Caco-2 (cell line): ENCODE results near the gene FOLR2. TPM values are rescaled to one million over a fixed set of nuclear protein-coding genes. Genes with fewer than 3 reads are reported as not detected.
A peak's percentile ranks its signal among the peaks of the same experiment; 100 is the strongest.

Experiments
- BruUV-seq: library from RNA; stranded (reverse); fragments of 400-500 nt; replicated peaks from 2 replicates; lab custom pipeline; 2021; lab: Mats Ljungman, UMichigan
- CTCF ChIA-PET: fragments of 300-600 bp; sonication (Branson Sonifier 250); formaldehyde crosslinking; loops from one replicate; lab custom pipeline; 2022; ENCODE audit warnings: antibody characterized with exemption; lab: Charles Lee
- POLR2A ChIA-PET: fragments of 300-600 bp; sonication (Branson Sonifier 250); formaldehyde crosslinking; loops from one replicate; lab custom pipeline; 2022; ENCODE audit warnings: antibody characterized with exemption; lab: Charles Lee
- DNase-seq, 2 experiments: peaks; one replicate each; pipeline versions ENCODE4 v3.0.0 to v3.0.0-alpha.2; 2020 to 2022
- H3K27me3 ChIP-seq: replicated peaks from 2 replicates; pipeline ENCODE4 v1.6.0; 2011; ENCODE audit warnings: low read length; ENCODE audit not compliant: control insufficient read depth, insufficient read depth
- H3K36me3 ChIP-seq: 2 replicates; pipeline ENCODE4 v1.5.1; 2011; ENCODE audit warnings: low read length; ENCODE audit not compliant: control insufficient read depth, insufficient read depth
- H3K4me1 ChIP-seq: fragments of 250-450 bp; sonication (Bioruptor Pico); 2 replicates; pipeline ENCODE4 v1.5.1; 2020; ENCODE audit warnings: mild to moderate bottlenecking
- H3K4me3 ChIP-seq: 2 replicates; pipeline ENCODE4 v1.5.1; 2011; ENCODE audit warnings: low read depth, mild to moderate bottlenecking, control low read depth, low read length
- H3K9me3 ChIP-seq: fragments of 250-450 bp; sonication (Bioruptor Pico); 2 replicates; pipeline ENCODE4 v1.5.1; 2020; ENCODE audit warnings: mild to moderate bottlenecking, moderate library complexity
- H3K27ac Mint-ChIP-seq: one replicate; pipeline ENCODE4 v1.8.0; 2022; ENCODE audit warnings: mixed read lengths; ENCODE audit not compliant: unreplicated experiment
- H3K27me3 Mint-ChIP-seq: one replicate; pipeline ENCODE4 v1.8.0; 2022; ENCODE audit warnings: mixed read lengths; ENCODE audit not compliant: insufficient read depth, unreplicated experiment
- H3K36me3 Mint-ChIP-seq: one replicate; pipeline ENCODE4 v1.8.0; 2022; ENCODE audit warnings: mild to moderate bottlenecking, mixed read lengths; ENCODE audit not compliant: insufficient read depth, unreplicated experiment
- H3K4me1 Mint-ChIP-seq: one replicate; pipeline ENCODE4 v1.8.0; 2022; ENCODE audit warnings: low read depth, mixed read lengths; ENCODE audit not compliant: unreplicated experiment
- H3K4me3 Mint-ChIP-seq: one replicate; pipeline ENCODE4 v1.8.0; 2022; ENCODE audit warnings: mild to moderate bottlenecking, moderate library complexity, mixed read lengths; ENCODE audit not compliant: unreplicated experiment
- H3K9me3 Mint-ChIP-seq: one replicate; pipeline ENCODE4 v1.8.0; 2022; ENCODE audit warnings: mixed read lengths; ENCODE audit not compliant: unreplicated experiment
- intact Hi-C: fragments of 100-400 bp; cut with micrococcal nuclease; formaldehyde crosslinking; loops from one replicate; pipeline ENCODE4 v1.10.0; 2022; ENCODE audit not compliant: unreplicated experiment
- total RNA-seq: library from RNA; stranded (reverse); gene quantifications from 2 replicates; pipeline ENCODE4 v1.2.3, GENCODE V29; 2022
- TF ChIP-seq, protein P1 (sequence below), 2 experiments: fragments of 200-600 bp in 1 of 2; IDR thresholded peaks; 1 replicate in 1 of 2; 2 replicates in 1 of 2; pipeline versions ENCODE4 v1.5.1 to v1.8.0; 2011 to 2022; ENCODE audit warnings: antibody characterized with exemption in 1 of 2, control low read depth in 1 of 2, inconsistent platforms in 1 of 2, low read depth in 1 of 2, low read length in 1 of 2, mild to moderate bottlenecking in 1 of 2, moderate library complexity in 1 of 2; ENCODE audit not compliant: insufficient read depth in 1 of 2, severe bottlenecking in 1 of 2, unreplicated experiment in 1 of 2

Gene FOLR2
- total RNA-seq, 1 experiment from 2014 or later, result not detected

DNA sequence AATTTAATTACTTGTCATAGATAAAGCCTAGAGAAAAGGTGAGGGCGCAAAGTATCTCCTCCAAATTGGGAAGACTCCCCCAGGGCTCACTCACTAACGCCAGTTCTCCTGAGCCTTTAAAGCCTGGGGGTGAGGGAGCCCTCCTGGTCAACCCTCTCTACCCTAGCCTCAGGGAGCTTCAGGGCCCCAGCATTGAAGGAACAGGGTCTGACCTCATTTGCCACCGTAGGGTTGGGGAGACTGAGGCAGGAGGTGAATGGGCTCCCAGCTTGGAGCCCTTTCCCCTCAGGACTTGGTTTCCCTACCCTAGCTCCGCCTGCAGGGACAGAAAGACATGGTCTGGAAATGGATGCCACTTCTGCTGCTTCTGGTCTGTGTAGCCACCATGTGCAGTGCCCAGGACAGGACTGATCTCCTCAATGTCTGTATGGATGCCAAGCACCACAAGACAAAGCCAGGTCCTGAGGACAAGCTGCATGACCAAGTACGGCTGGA is 1.7 kb downstream of the FOLR2 start:
- CTCF ChIA-PET, result no interaction called here
- peaks cover 6% of the 10 kb centered on the region for H3K36me3 Mint-ChIP-seq
- TF ChIP-seq, protein P1, sequence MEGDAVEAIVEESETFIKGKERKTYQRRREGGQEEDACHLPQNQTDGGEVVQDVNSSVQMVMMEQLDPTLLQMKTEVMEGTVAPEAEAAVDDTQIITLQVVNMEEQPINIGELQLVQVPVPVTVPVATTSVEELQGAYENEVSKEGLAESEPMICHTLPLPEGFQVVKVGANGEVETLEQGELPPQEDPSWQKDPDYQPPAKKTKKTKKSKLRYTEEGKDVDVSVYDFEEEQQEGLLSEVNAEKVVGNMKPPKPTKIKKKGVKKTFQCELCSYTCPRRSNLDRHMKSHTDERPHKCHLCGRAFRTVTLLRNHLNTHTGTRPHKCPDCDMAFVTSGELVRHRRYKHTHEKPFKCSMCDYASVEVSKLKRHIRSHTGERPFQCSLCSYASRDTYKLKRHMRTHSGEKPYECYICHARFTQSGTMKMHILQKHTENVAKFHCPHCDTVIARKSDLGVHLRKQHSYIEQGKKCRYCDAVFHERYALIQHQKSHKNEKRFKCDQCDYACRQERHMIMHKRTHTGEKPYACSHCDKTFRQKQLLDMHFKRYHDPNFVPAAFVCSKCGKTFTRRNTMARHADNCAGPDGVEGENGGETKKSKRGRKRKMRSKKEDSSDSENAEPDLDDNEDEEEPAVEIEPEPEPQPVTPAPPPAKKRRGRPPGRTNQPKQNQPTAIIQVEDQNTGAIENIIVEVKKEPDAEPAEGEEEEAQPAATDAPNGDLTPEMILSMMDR (IDR thresholded peaks at IDR 0.05; ENCODE audit: insufficient read depth in 1 of 2, low read depth in 1 of 2, low read length in 1 of 2, severe bottlenecking in 1 of 2, unreplicated experiment in 1 of 2), result no peak

DNA sequence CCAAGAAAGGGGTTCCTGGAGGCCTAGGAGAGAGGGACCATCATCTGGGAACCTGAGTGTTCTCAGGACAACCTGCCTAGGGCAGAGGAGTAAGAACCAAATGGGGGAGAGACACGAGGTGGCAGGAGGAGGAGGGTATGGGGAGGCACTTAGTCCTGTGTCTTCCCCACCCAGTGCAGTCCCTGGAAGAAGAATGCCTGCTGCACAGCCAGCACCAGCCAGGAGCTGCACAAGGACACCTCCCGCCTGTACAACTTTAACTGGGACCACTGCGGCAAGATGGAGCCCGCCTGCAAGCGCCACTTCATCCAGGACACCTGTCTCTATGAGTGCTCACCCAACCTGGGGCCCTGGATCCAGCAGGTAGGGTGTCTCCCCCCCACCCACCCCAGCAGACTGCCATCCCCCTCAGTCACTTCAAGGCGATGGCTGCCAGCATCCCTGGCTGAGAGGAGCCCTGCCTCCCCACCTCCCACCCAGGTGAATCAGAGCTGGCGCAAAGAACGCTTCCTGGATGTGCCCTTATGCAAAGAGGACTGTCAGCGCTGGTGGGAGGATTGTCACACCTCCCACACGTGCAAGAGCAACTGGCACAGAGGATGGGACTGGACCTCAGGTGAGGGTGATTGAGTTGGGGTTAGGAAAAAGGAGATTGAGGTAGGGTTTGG is 4.2 kb downstream of the FOLR2 start:
- Histone ChIP-seq H3K36me3 (no peaks in the 10 kb centered on the region), H3K27me3 (no peaks in the 10 kb centered on the region), H3K4me1 (peaks cover 14% of the 10 kb centered on the region), H3K9me3 (no peaks in the 10 kb centered on the region), H3K4me3 (no peak overlapping the region)
- DNase-seq, result peak in 1 of 2 experiments; percentile 33
- TF ChIP-seq, protein P1 (IDR thresholded peaks at IDR 0.05; ENCODE audit: insufficient read depth in 1 of 2, low read depth in 1 of 2, low read length in 1 of 2, severe bottlenecking in 1 of 2, unreplicated experiment in 1 of 2), result no peak
- H3K36me3 Mint-ChIP-seq, result peaks cover 21% of the 10 kb centered on the region
- no peak overlapping the region for H3K27ac Mint-ChIP-seq
- intact Hi-C loops, result loop anchor here (5.0 kb wide), 3 partner anchors 39 to 274 kb away; no protein-coding TSS in a partner anchor
- no TSS peak for BruUV-seq
- H3K4me3 Mint-ChIP-seq, result no peak overlapping the region
- H3K4me1 Mint-ChIP-seq, result peaks cover 19% of the 10 kb centered on the region
- POLR2A ChIA-PET, result no interaction called here
- CTCF ChIA-PET, result interaction anchor here (0.6 kb wide), 1 partner anchor 51 kb away, joined by 5 read pairs; no protein-coding TSS in a partner anchor
- peaks cover 7% of the 10 kb centered on the region for H3K27me3 Mint-ChIP-seq
- no peaks in the 10 kb centered on the region for H3K9me3 Mint-ChIP-seq

More for the DNA sequence above, 1.7 kb downstream of the FOLR2 start:
- H3K4me1 Mint-ChIP-seq, result peaks cover 12% of the 10 kb centered on the region
- intact Hi-C loops, result no loop called here
- DNase-seq, result peak in 1 of 2 experiments; percentile 26
- no peak overlapping the region for H3K4me3 Mint-ChIP-seq
- no peaks in the 10 kb centered on the region for H3K9me3 Mint-ChIP-seq
- Histone ChIP-seq H3K4me1 (peaks cover 11% of the 10 kb centered on the region), H3K9me3 (no peaks in the 10 kb centered on the region), H3K27me3 (no peaks in the 10 kb centered on the region), H3K4me3 (no peak overlapping the region), H3K36me3 (no peaks in the 10 kb centered on the region)
- H3K27ac Mint-ChIP-seq, result no peak overlapping the region
- BruUV-seq, result no TSS peak
- H3K27me3 Mint-ChIP-seq, result peaks cover 9% of the 10 kb centered on the region
- POLR2A ChIA-PET, result interaction anchor here (0.6 kb wide), 1 partner anchor 110 kb away, joined by 3 read pairs; no protein-coding TSS in a partner anchor

DNA sequence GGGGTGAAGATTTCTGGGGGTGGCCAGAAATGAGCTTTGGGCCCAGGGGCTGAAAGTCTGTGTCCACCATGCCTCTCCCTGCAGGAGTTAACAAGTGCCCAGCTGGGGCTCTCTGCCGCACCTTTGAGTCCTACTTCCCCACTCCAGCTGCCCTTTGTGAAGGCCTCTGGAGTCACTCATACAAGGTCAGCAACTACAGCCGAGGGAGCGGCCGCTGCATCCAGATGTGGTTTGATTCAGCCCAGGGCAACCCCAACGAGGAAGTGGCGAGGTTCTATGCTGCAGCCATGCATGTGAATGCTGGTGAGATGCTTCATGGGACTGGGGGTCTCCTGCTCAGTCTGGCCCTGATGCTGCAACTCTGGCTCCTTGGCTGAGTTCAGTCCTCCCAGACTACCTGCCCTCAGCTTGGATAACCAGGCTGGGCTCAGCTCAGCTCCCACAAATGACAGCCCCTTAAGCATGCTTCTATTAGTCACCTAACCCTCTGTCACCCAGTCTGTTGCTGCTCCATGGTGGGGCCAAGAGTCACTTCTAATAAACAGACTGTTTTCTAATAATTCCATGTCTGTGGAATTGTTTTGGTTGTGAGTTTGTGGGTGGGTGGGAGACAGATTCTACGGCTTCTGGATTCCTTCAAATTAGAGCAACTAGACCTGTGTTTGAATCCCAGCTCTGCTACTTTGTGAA is 4.9 kb downstream of the FOLR2 start:
- no peaks in the 10 kb centered on the region for H3K27me3 ChIP-seq
- H3K4me3 Mint-ChIP-seq, result no peak overlapping the region
- CTCF ChIA-PET, result interaction anchor here (0.6 kb wide), 1 partner anchor 50 kb away, joined by 5 read pairs; no protein-coding TSS in a partner anchor
- H3K4me3 ChIP-seq, result no peak overlapping the region
- peak overlapping the region; percentile 72 for H3K27ac Mint-ChIP-seq
- BruUV-seq, result no TSS peak
- peaks cover 19% of the 10 kb centered on the region for H3K4me1 Mint-ChIP-seq
- no peaks in the 10 kb centered on the region for H3K36me3 ChIP-seq
- POLR2A ChIA-PET, result interaction anchor here (1.0 kb wide), 1 partner anchor 30 kb away, joined by 3 read pairs; the partner anchor contains the start of gene FOLR1
- TF ChIP-seq, protein P1 (IDR thresholded peaks at IDR 0.05; ENCODE audit: insufficient read depth in 1 of 2, low read depth in 1 of 2, low read length in 1 of 2, severe bottlenecking in 1 of 2, unreplicated experiment in 1 of 2), result no peak
- peaks cover 3% of the 10 kb centered on the region for H3K27me3 Mint-ChIP-seq
- H3K36me3 Mint-ChIP-seq, result peaks cover 28% of the 10 kb centered on the region
- intact Hi-C loops, result loop anchor here (2.0 to 5.0 kb wide), 5 partner anchors 23 to 274 kb away; partner anchors contain the start of gene LAMTOR1
- H3K4me1 ChIP-seq, result peaks cover 19% of the 10 kb centered on the region
- peak in 1 of 2 experiments; percentile 42 for DNase-seq
- no peaks in the 10 kb centered on the region for H3K9me3 ChIP-seq
- no peaks in the 10 kb centered on the region for H3K9me3 Mint-ChIP-seq
